GM19240 (cell line): ENCODE results near the gene SLC25A15.

Experiments used
- DNase-seq: peaks from one replicate; pipeline ENCODE4 v3.0.0; 2011; ENCODE audit warnings: low spot score; ENCODE audit not compliant: insufficient read length

The SLC25A15 gene

GRCh38 chr13:40789275-40790153, at the start of gene SLC25A15:
TSS of gene SLC25A15 (plus strand) at chr13:40789611. CDS start at chr13:40793227, 3,616 bp downstream.
- peak; percentile 79 for DNase-seq

DNA sequence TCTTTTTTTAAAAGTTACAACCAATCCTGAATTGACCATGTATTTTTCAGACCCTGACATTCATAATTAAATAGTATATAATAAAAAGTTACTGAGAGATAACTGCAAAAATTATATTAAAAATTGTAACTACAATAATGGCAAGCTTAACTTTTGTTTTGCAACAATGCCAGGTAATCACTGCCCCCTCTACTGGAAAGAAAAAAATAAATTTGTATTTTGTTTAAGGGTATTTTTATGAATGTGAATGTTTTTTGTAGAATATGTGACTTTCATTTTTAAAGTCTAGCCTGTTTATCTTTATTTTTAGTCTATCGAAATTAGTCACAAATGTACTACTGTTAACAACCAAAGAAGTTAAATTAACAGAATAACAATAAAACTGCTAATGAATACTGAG, 40.1 kb upstream of the SLC25A15 start:
- no peak for DNase-seq

GRCh38 chr13:40755082-40755700, 34.2 kb upstream of the SLC25A15 start:
- no peak for DNase-seq

- no peak for DNase-seq
Observed at GRCh38 chr13:40756042-40756441, 33.4 kb upstream of the SLC25A15 start.

- no peak for DNase-seq
Observed at GRCh38 chr13:40758811-40759210, 30.6 kb upstream of the SLC25A15 start.

GRCh38 chr13:40762849-40763248, 26.6 kb upstream of the SLC25A15 start:
- no peak for DNase-seq

DNA sequence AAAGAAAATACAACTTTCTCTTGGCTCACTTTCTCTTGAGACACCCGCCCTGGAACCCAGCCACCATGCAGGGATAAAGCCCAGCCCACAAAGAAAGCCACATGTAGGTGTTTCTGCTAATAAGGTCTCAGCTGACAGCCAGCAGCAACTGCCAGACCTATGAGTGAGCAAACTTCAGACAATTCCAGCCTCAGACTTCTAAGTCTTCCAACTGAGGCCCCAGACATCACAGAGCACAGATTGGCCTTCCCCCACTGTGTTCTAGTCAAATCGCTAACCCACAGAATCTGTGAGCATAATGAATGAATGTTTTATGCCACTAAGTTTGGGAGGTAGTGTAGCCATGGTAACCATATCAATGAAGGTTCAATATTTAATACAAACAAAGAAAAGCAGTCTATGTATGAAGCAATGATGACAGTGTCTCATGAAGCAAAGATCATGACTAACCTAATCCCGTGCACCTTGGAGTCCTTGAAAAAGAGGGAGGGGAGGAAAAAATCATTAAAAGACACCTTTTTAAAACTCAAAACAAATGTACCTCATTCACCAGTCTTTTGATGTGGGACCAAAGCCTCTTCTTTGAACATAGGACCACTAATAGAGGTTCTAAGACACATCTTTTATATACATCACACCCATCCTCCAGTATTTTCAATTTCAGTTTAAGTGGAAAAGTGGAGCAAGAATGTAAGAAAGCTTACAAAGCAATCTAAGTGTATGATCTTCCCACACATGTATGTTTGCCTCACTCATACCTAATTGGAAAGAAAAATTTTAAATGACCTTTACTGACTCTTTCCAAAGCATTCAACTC, 24.6 kb upstream of the SLC25A15 start:
- DNase-seq: no peak

DNA sequence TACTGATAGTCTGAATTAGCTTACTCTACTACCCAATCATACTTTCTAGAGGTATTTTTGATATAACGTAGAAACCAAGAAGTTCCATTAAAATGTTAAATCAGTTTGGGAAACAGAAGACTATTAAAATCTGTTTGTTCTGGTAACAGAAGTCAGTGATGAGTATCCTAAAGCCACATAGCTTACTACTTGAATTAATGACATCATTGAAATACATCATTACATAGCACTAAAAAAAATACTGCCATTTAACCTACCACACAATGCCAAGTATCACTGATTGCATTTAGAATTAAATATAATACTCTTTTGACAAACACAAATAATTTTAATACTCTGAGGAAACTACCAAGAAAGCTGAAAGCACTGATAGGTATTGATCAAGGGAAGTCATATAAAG, 23.8 kb upstream of the SLC25A15 start:
- DNase-seq: no peak

- no peak for DNase-seq
Observed at GRCh38 chr13:40769970-40770369, 19.4 kb upstream of the SLC25A15 start.

DNA sequence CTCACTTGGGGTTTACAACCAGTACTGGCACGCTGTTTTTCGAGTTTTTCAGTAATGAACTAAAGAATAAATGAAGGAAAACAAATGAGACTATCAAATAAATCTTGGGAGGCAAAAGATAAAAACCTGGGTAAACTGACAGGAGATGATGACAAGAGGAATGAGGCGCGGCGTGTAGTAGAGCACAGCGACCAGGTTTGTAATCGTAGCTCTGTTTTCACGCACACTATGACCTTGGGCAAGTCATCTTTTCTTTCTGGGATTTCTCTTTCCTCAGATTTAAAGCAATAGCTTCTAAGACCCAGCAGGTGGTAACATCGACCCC, 18.8 kb upstream of the SLC25A15 start:
- DNase-seq: no peak

DNA sequence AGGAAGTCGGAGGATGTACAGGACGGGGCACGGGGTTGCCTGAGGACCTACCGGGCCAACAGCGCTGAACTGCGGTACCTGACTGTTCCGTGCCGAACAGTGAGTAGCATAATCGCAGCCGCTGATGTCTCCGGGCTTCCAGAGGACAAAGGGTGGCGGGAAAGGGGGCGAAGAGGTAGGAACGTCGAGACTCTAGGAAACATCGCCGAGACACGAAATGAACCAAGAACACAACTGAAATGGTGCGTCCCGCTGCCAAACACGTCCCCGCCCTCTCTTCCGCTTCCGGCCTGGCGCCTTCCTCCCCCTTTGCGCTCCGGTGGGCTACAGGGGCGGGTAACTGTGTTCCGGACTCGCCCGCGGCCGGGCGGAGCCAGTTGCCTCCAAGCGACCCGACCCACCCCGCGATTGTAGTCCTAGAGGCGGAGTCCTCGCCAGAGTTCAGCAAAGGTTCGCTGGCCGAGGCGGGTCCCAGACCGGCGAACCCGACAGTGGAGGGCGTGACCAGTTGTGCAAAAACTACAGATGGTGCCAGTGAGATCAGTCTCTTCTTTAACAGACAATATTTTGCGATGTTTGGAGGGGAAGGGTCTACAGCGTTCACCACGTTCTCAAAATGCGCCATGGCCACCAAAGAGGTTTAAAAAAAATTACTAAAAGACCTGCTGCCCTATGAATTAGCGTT, 18.3 kb upstream of the SLC25A15 start, which contains the start of gene MRPS31:
TSS of gene MRPS31 (minus strand) at position 257 of the 685 bp plus-strand sequence. CDS start at position 203, 54 bp downstream.
- DNase-seq: peak; percentile 72

- DNase-seq: no peak
Observed at GRCh38 chr13:40772765-40773473, 16.5 kb upstream of the SLC25A15 start.

- no peak for DNase-seq
Observed at GRCh38 chr13:40774672-40775071, 14.7 kb upstream of the SLC25A15 start.

DNA sequence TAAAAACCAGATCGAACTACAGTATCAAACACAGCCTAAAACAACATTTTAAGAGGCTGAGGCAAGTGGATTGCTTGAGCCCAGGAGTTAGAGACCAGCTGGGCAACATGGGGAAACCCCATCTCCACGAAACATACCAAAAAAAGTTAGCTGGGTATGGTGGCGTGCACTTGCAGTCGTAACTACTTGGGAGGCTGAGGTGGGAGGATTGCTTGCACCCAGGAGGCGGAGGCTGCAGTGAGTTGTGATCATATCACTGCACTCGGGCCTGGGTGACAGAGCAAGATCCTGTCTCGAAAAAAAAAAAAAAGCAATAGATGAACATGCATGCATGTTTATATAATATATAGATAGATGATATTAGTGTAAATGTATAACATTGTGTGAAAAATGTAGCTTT, 13.2 kb upstream of the SLC25A15 start:
- DNase-seq: no peak

DNA sequence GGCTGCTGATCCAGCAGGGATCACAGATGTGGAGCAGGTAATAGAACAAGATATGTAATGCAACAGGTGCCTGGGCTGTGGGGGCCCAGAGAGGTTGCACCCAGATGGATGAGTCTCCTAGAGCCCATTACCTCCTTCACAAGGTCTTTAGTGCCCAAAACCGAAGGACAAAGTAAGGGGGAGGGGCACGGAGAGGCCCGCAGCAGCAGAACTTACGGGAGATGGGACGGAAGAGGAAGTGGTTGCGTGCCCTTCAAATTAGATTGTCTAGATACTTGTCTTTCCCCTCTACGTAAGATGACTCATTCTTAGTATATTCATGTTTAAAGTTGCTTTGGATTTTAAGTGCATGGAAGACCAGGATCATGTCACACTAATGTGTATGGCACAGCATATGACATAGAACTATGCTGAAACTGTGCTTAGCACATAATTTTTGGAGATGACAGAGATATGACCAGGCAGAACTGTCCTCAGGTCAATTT, 12.7 kb upstream of the SLC25A15 start:
- DNase-seq: no peak

- peak; percentile 28 for DNase-seq
Observed at GRCh38 chr13:40777166-40777808, 12.1 kb upstream of the SLC25A15 start.

GRCh38 chr13:40777809-40778175, 11.6 kb upstream of the SLC25A15 start:
- no peak for DNase-seq

DNA sequence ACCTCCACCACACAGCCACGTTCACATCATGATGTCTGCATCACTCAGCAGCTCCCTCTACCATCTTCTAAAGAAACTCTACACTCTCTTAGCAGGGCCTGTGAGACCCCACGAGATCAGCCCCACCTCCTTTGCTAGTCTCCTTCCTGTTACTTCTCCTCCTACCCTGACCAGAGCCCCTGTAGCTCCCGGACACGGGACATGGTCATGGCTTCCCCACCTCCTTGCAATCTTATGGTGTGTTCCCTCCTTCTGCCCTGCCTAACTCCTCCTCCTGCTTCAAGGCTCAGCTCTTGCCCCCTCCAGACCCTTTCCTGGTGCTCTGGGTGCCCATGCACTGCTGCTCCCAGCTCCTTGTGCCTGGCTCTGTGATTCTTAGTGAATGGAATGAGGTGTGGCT, 10.4 kb upstream of the SLC25A15 start:
- DNase-seq: no peak

GRCh38 chr13:40779796-40780285, 9.6 kb upstream of the SLC25A15 start:
- no peak for DNase-seq

- DNase-seq: no peak
Observed at GRCh38 chr13:40780822-40781401, 8.5 kb upstream of the SLC25A15 start.
